H1 (cell line): ENCODE results near the gene SRXN1. TPM values are rescaled to one million over a fixed set of nuclear protein-coding genes. Genes with fewer than 3 reads are reported as not detected.

Experiments used
- CTCF ChIA-PET: fragments of 300-600 bp; sonication (Branson Sonifier 250); formaldehyde crosslinking; loops from one replicate; lab custom pipeline; 2021; ENCODE audit not compliant: partially characterized antibody; lab: Charles Lee
- POLR2A ChIA-PET: fragments of 300-600 bp; sonication (Branson Sonifier 250); formaldehyde crosslinking; loops from one replicate; lab custom pipeline; 2021; ENCODE audit warnings: inconsistent platforms; ENCODE audit not compliant: partially characterized antibody; lab: Charles Lee
- DNase-seq, 2 experiments: peaks; one replicate each; pipeline versions ENCODE4 v3.0.0 to v3.0.0-alpha.2; 2010 to 2022; ENCODE audit warnings: low spot score in 2 of 2, low read depth in 1 of 2, mixed read lengths in 1 of 2
- FAIRE-seq: peaks from 2 replicates; lab custom pipeline; 2011; peaks lifted over from hg19 to GRCh38; lab: Jason Lieb, UNC
- H2AFZ ChIP-seq: 2 replicates; pipeline ENCODE4 v1.8.1; 2012; ENCODE audit warnings: low read length, inconsistent platforms
- H2AK5ac ChIP-seq: 2 replicates; pipeline ENCODE4 v1.6.1; 2013; ENCODE audit warnings: low read depth, low read length
- H2BK120ac ChIP-seq: replicated peaks from 2 replicates; pipeline ENCODE3; 2013; ENCODE audit warnings: low read depth, low read length, inconsistent platforms
- H2BK12ac ChIP-seq: 2 replicates; pipeline ENCODE4 v1.6.1; 2013; ENCODE audit warnings: low read depth, low read length
- H2BK15ac ChIP-seq: 2 replicates; pipeline ENCODE4 v1.6.1; 2013; ENCODE audit warnings: low read length
- H2BK20ac ChIP-seq: 2 replicates; pipeline ENCODE4 v1.6.1; 2013; ENCODE audit warnings: low read length
- H2BK5ac ChIP-seq: 2 replicates; pipeline ENCODE4 v1.6.1; 2013; ENCODE audit warnings: low read depth, low read length
- H3K14ac ChIP-seq: 2 replicates; pipeline ENCODE4 v1.6.1; 2013; ENCODE audit warnings: inconsistent platforms; ENCODE audit not compliant: insufficient read length
- H3K18ac ChIP-seq: 2 replicates; pipeline ENCODE4 v1.6.1; 2013; ENCODE audit warnings: low read length; ENCODE audit errors: extremely low read depth
- H3K23ac ChIP-seq: 2 replicates; pipeline ENCODE4 v1.6.1; 2013; ENCODE audit warnings: inconsistent platforms; ENCODE audit not compliant: insufficient read length
- H3K23me2 ChIP-seq: 2 replicates; pipeline ENCODE4 v1.6.1; 2013; ENCODE audit warnings: low read depth, low read length
- H3K27ac ChIP-seq: 2 replicates; pipeline ENCODE4 v1.6.1; 2011; ENCODE audit warnings: low read depth, low read length, inconsistent platforms
- H3K27me3 ChIP-seq, 4 experiments: replicated peaks in 1 of 4; 1 replicate in 1 of 4; 2 replicates in 3 of 4; pipeline versions ENCODE4 v1.6.1 to v1.8.1; 2011 to 2013; ENCODE audit warnings: low read length in 3 of 4, mild to moderate bottlenecking in 3 of 4, inconsistent platforms in 2 of 4, mixed read lengths in 2 of 4, moderate library complexity in 1 of 4; ENCODE audit not compliant: control insufficient read depth in 3 of 4, insufficient read depth in 3 of 4; ENCODE audit errors: extremely low read depth in 1 of 4
- H3K36me3 ChIP-seq, 4 experiments: 2 replicates each; pipeline versions ENCODE4 v1.6.1 to v1.8.1; 2011 to 2013; ENCODE audit warnings: mild to moderate bottlenecking in 4 of 4, low read length in 3 of 4, moderate library complexity in 2 of 4, control low read depth in 1 of 4, inconsistent platforms in 1 of 4; ENCODE audit not compliant: insufficient read depth in 4 of 4, control insufficient read depth in 2 of 4
- H3K4ac ChIP-seq: replicated peaks from 2 replicates; pipeline ENCODE3; 2013; ENCODE audit warnings: low read length, low read depth, mixed read lengths, inconsistent platforms; ENCODE audit not compliant: insufficient read length
- H3K4me1 ChIP-seq, 4 experiments: replicated peaks in 1 of 4; 1 replicate in 1 of 4; 2 replicates in 3 of 4; pipeline versions ENCODE4 v1.6.1 to v1.8.1; 2011 to 2013; ENCODE audit warnings: low read length in 3 of 4, inconsistent platforms in 2 of 4, mixed read lengths in 1 of 4; ENCODE audit not compliant: insufficient read depth in 4 of 4, control insufficient read depth in 3 of 4
- H3K4me2 ChIP-seq, 2 experiments: 2 replicates each; pipeline versions ENCODE4 v1.6.1 to v1.8.1; 2011 to 2013; ENCODE audit warnings: low read depth in 2 of 2, low read length in 2 of 2, control low read depth in 1 of 2, inconsistent platforms in 1 of 2, mild to moderate bottlenecking in 1 of 2; ENCODE audit not compliant: insufficient read depth in 1 of 2
- H3K4me3 ChIP-seq, 4 experiments: fragments of 200-600, 300-600 bp in 1 of 4; sonication (generic), shearing (Covaris generic), sonication (Bioruptor Twin) in 1 of 4; 2 replicates each; pipeline versions ENCODE4 v1.5.1 to v1.8.1; 2011 to 2016; ENCODE audit warnings: low read length in 4 of 4, low read depth in 3 of 4, control low read depth in 2 of 4, inconsistent platforms in 2 of 4, mild to moderate bottlenecking in 2 of 4, mixed read lengths in 1 of 4, moderate library complexity in 1 of 4; ENCODE audit not compliant: insufficient read depth in 2 of 4; ENCODE audit errors: extremely low read depth in 1 of 4
- H3K56ac ChIP-seq: replicated peaks from 2 replicates; pipeline ENCODE3; 2013; ENCODE audit warnings: low read depth, mild to moderate bottlenecking, mixed read lengths, low read length, inconsistent platforms; ENCODE audit not compliant: insufficient read length
- H3K79me1 ChIP-seq: 2 replicates; pipeline ENCODE4 v1.6.1; 2013; ENCODE audit warnings: low read depth, low read length, control low read depth
- H3K79me2 ChIP-seq, 2 experiments: 2 replicates each; pipeline versions ENCODE4 v1.6.1 to v1.8.1; 2012 to 2013; ENCODE audit warnings: low read length in 2 of 2, mild to moderate bottlenecking in 2 of 2, inconsistent platforms in 1 of 2; ENCODE audit not compliant: insufficient read depth in 2 of 2, control insufficient read depth in 1 of 2
- H3K9ac ChIP-seq, 4 experiments: replicated peaks in 1 of 4; 1 replicate in 1 of 4; 2 replicates in 3 of 4; pipeline versions ENCODE4 v1.6.1 to v1.8.1; 2011 to 2013; ENCODE audit warnings: low read depth in 3 of 4, low read length in 3 of 4, control low read depth in 2 of 4, mild to moderate bottlenecking in 2 of 4, moderate library complexity in 2 of 4, inconsistent platforms in 1 of 4; ENCODE audit errors: extremely low read depth in 1 of 4
- H3K9me3 ChIP-seq, 2 experiments: 2 replicates each; pipeline versions ENCODE4 v1.6.1 to v1.8.1; 2012 to 2013; ENCODE audit warnings: mild to moderate bottlenecking in 2 of 2, moderate library complexity in 2 of 2, control low read depth in 1 of 2, inconsistent platforms in 1 of 2, low read depth in 1 of 2, low read length in 1 of 2, mixed read lengths in 1 of 2; ENCODE audit not compliant: insufficient read depth in 2 of 2
- H4K20me1 ChIP-seq, 2 experiments: replicated peaks in 1 of 2; 2 replicates each; pipeline versions ENCODE3 to v1.8.1; 2011 to 2013; ENCODE audit warnings: inconsistent platforms in 2 of 2, low read length in 2 of 2, mild to moderate bottlenecking in 1 of 2; ENCODE audit not compliant: insufficient read depth in 2 of 2, control insufficient read depth in 1 of 2
- H4K5ac ChIP-seq: 2 replicates; pipeline ENCODE4 v1.6.1; 2013; ENCODE audit warnings: low read length, low read depth, mixed read lengths, inconsistent platforms; ENCODE audit not compliant: insufficient read length
- H4K8ac ChIP-seq: 2 replicates; pipeline ENCODE4 v1.8.0; 2013; ENCODE audit warnings: mild to moderate bottlenecking, moderate library complexity, low read length, inconsistent platforms; ENCODE audit not compliant: insufficient read depth; ENCODE audit errors: extremely low read depth
- H4K91ac ChIP-seq: replicated peaks from 2 replicates; pipeline ENCODE3; 2013; ENCODE audit warnings: low read length, mixed read lengths, inconsistent platforms; ENCODE audit not compliant: insufficient read length
- WGBS, 2 experiments: shearing (Covaris generic) in 1 of 2; methylation state at CpG; one replicate each; pipeline versions ENCODE4 v1.1.6 to v1.1.7; 2013 to 2015; ENCODE audit warnings: low lambda C conversion rate in 2 of 2, mixed read lengths in 2 of 2, inconsistent platforms in 1 of 2, low coverage in 1 of 2, missing lambda C conversion rate in 1 of 2; ENCODE audit not compliant: insufficient replicate concordance in 2 of 2, insufficient coverage in 1 of 2, insufficient read length in 1 of 2; ENCODE audit errors: extremely low coverage in 1 of 2, missing lambda C conversion rate in 1 of 2; 5-methylcytosine and 5-hydroxymethylcytosine counted together
- polyA plus RNA-seq, 7 experiments: library from polyadenylated mRNA; depleted of rRNA in 3 of 7; stranded (reverse) in 5 of 7; unstranded in 2 of 7; fragments of >200 nt in 5 of 7; fragments of 200-250 nt in 2 of 7; gene quantifications; 1 replicate in 5 of 7; 2 replicates in 1 of 7; 4 replicates in 1 of 7; pipeline versions ENCODE4 v1.2.1 to v1.2.3, GENCODE V29; 2011 to 2013; ENCODE audit warnings: missing spikeins in 2 of 7, mixed read lengths in 2 of 7
- total RNA-seq: library from RNA; stranded (reverse); fragmentation: NEBNext Ultra II Directional; extraction: Animal tissue kit (Norgen Biotek cat#: 25700); gene quantifications from 2 replicates; pipeline ENCODE4 v1.2.1, GENCODE V29; 2021

The SRXN1 gene
- total and polyA plus RNA-seq, 2 of the 8 experiments (the other 6 are each of a cell fraction or from before 2014, with no cell fraction given), result 12.2 to 15.8 TPM

DNA sequence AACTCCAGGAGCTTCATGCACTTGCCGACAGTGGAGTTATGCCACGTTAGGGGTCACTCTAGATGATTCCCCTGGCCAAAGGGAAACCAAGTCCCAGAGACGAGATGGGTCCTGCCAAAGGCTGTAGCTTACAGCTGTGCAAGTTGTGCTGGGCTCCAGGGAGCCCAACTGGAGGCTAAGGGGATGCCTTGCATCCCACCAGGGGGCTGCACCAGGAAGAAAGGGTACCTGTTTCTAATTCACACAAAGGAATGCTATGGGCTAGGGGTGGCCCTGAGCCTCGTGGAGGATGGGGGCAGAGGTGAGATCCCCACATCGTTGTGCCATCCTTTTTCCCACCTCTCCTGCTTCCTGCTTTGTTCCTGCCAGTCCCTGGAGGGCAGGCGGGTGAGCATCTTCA lies 46.3 kb upstream of the SRXN1 start:
- Histone ChIP-seq H3K18ac (peak overlapping the region; percentile 60; the same call in 1 of the 2 replicates), H2BK15ac (peak overlapping the region; percentile 61; the same call in 1 of the 2 replicates), H3K4me1 (peaks cover 7 to 15% (median 10%) of the 10 kb centered on the region in 4 experiments), H3K23me2 (peaks cover under 1% of the 10 kb centered on the region; the same call in 1 of the 2 replicates), H3K27me3 (no peaks in the 10 kb centered on the region), H3K9ac (no peak overlapping the region), H3K4me2 (peak overlapping the region; percentile 17 to 32; a peak in 2 of 4 replicates), H2AFZ (no peak overlapping the region), H3K23ac (no peak overlapping the region), H2BK12ac (peak overlapping the region; percentile 75; the same call in 1 of the 2 replicates), H2BK5ac (peak overlapping the region; percentile 12; the same call in 1 of the 2 replicates), H3K27ac (no peak overlapping the region), H3K36me3 (no peaks in the 10 kb centered on the region), H3K4me3 (no peak overlapping the region), H2AK5ac (no peak overlapping the region), H2BK120ac (no peak overlapping the region), H3K79me1 (no peaks in the 10 kb centered on the region), H4K20me1 (no peaks in the 10 kb centered on the region), H4K8ac (no peak overlapping the region), H3K9me3 (no peaks in the 10 kb centered on the region), H2BK20ac (0 out of 2 replicates have a peak overlapping the region, but pooled peaks have one; percentile 9), H3K79me2 (no peaks in the 10 kb centered on the region), H4K5ac (no peak overlapping the region), H3K14ac (no peak overlapping the region), H3K56ac (no peak overlapping the region), H4K91ac (no peak overlapping the region), H3K4ac (no peak overlapping the region)
- 74% methylated on average over 6 of the region's 6 CpGs; no CpG with 5 or more reads in 1 of the 2 experiments for WGBS, 2 experiments
- no peak for FAIRE-seq
- ChIA-PET POLR2A (interaction anchor here (1.0 to 2.2 kb wide), 4 partner anchors 10 to 59 kb away, joined by 3 to 8 read pairs (median 4); no protein-coding TSS in a partner anchor), CTCF (interaction anchor here (1.3 to 3.3 kb wide), 9 partner anchors 10 to 54 kb away, joined by 4 to 16 read pairs (median 5); no protein-coding TSS in a partner anchor)
- DNase-seq, result no peak
